Uterus (tissue), 4 donors: ENCODE measurements around the gene TMEM215. TPM values are rescaled to one million over a fixed set of nuclear protein-coding genes. Genes with fewer than 3 reads are reported as not detected.

Source experiments
- DNase-seq, 2 donors: peaks; one replicate each; pipeline ENCODE4 v3.0.0-alpha.2; 2019 to 2020
- H3K27ac ChIP-seq, 2 donors: fragments of 200-600 bp; sonication (generic); 1 replicate in 1 of 2; 2 replicates in 1 of 2; pipeline ENCODE4 v1.5.1; 2016 to 2018
- H3K27me3 ChIP-seq, 2 donors: fragments of 200-600 bp; sonication (generic); one replicate each; pipeline ENCODE4 v1.5.1; 2018 to 2019; ENCODE audit warnings: control low read depth in 1 of 2
- H3K36me3 ChIP-seq, 2 donors: fragments of 200-600 bp; sonication (generic); one replicate each; pipeline ENCODE4 v1.5.1; 2019; ENCODE audit warnings: control low read depth in 1 of 2
- H3K4me1 ChIP-seq, 2 donors: fragments of 200-600 bp; sonication (generic); one replicate each; pipeline ENCODE4 v1.5.1; 2018 to 2019; ENCODE audit warnings: control low read depth in 1 of 2
- H3K4me3 ChIP-seq, 2 donors: fragments of 200-600 bp; sonication (generic); 1 replicate in 1 of 2; 2 replicates in 1 of 2; pipeline ENCODE4 v1.5.1; 2018 to 2019; ENCODE audit warnings: mild to moderate bottlenecking in 1 of 2
- H3K9me3 ChIP-seq, 2 donors: fragments of 200-600 bp; sonication (generic); one replicate each; pipeline ENCODE4 v1.5.1; 2019; ENCODE audit warnings: control low read depth in 1 of 2
- POLR2A ChIP-seq, 2 donors: fragments of 450-650 bp; IDR thresholded peaks; one replicate each; pipeline ENCODE4 v1.6.1; 2016; ENCODE audit warnings: antibody characterized with exemption in 2 of 2, mild to moderate bottlenecking in 1 of 2, moderate library complexity in 1 of 2
- intact Hi-C: fragments of 100-400 bp; cut with DNase I; formaldehyde crosslinking; loops from one replicate; pipeline ENCODE4 v1.15.1; 2023; ENCODE audit warnings: low total_unique reads
- total RNA-seq, 4 donors: library from RNA; depleted of rRNA in 3 of 4; stranded (reverse); fragments of >200 nt in 3 of 4; gene quantifications; one replicate each; pipeline versions ENCODE4 v1.1.0 to v1.2.4, GENCODE V29; 2014 to 2023
- TF ChIP-seq, protein P1 (sequence below), 4 experiments: fragments of 200-600 bp in 2 of 4; fragments of 450-650 bp in 2 of 4; sonication (generic) in 2 of 4; IDR thresholded peaks; one replicate each; pipeline ENCODE4 v1.5.1; 2016 to 2019; ENCODE audit warnings: antibody characterized with exemption in 4 of 4, mild to moderate bottlenecking in 2 of 4, moderate library complexity in 1 of 4
- donor health status: DM: yes; HTN: yes; CAD: no.

TMEM215 gene, protein sequence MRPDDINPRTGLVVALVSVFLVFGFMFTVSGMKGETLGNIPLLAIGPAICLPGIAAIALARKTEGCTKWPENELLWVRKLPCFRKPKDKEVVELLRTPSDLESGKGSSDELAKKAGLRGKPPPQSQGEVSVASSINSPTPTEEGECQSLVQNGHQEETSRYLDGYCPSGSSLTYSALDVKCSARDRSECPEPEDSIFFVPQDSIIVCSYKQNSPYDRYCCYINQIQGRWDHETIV
- under 1 TPM in 1 of 4 donors, not detected in 3; 0.55 TPM for total RNA-seq

GRCh38 chr9:32783168-32783891 is at the start of gene TMEM215:
TSS of gene TMEM215 (plus strand) at chr9:32783540. CDS start at chr9:32784184, 644 bp downstream.
- intact Hi-C loops: no loop called here
- no peak for TF ChIP-seq POLR2A (IDR thresholded peaks at IDR 0.05)
- TF ChIP-seq, protein P1, sequence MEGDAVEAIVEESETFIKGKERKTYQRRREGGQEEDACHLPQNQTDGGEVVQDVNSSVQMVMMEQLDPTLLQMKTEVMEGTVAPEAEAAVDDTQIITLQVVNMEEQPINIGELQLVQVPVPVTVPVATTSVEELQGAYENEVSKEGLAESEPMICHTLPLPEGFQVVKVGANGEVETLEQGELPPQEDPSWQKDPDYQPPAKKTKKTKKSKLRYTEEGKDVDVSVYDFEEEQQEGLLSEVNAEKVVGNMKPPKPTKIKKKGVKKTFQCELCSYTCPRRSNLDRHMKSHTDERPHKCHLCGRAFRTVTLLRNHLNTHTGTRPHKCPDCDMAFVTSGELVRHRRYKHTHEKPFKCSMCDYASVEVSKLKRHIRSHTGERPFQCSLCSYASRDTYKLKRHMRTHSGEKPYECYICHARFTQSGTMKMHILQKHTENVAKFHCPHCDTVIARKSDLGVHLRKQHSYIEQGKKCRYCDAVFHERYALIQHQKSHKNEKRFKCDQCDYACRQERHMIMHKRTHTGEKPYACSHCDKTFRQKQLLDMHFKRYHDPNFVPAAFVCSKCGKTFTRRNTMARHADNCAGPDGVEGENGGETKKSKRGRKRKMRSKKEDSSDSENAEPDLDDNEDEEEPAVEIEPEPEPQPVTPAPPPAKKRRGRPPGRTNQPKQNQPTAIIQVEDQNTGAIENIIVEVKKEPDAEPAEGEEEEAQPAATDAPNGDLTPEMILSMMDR (IDR thresholded peaks at IDR 0.05): no peak
- no peak for DNase-seq
- Histone ChIP-seq H3K4me1 (no peaks in the 10 kb centered on the region), H3K27ac (no peak within 1 kb of the TSS), H3K4me3 (no peak within 1 kb of the TSS), H3K9me3 (no peaks in the 10 kb centered on the region), H3K36me3 (no peaks in the 10 kb centered on the region), H3K27me3 (no peaks in the 10 kb centered on the region)

DNA sequence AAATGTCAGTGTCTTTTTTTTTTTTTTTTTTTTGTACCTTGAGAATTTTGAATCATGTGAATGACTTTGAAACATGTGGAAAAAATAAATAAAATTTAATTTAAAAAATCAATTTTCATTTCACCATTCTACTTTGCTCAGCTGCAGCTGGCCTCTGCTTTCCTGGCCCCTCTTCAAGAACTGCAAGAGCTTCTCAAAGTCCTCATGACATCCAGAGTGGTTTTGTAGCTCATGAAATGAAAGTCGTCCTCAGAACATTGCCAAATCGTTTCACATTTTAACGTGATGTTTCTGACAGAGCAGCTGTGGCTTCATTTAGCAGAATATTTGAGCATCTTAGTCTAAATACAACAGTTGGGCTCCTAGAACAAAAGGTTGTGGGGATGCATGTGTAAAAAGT is 47.9 kb upstream of the TMEM215 start:
- TF ChIP-seq, protein P1 (IDR thresholded peaks at IDR 0.05): no peak
- TF ChIP-seq POLR2A (IDR thresholded peaks at IDR 0.05): no peak
- Histone ChIP-seq H3K4me3 (no peak overlapping the region), H3K4me1 (no peaks in the 10 kb centered on the region), H3K27me3 (no peaks in the 10 kb centered on the region), H3K36me3 (no peaks in the 10 kb centered on the region), H3K27ac (no peak overlapping the region), H3K9me3 (no peaks in the 10 kb centered on the region)
- intact Hi-C loops: no loop called here
- DNase-seq: no peak

DNA sequence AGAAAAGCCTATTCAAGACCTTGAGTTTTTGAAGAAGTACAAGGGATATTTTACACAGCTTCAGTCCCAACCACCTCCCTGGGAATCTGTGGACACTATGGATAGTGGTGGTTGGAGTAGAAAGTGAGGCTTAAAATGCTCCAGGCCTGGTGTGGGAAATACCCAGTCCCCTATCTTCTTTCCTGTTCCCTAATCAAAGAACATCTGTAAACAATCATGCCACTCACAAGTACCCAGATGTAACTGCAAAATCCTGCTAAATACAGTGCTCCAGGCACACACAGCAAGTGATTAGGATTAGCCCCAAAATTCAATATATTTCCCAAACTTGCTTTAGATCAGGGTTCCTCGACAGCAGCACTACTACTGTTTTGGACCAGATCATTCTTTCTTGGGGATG is 46.0 kb upstream of the TMEM215 start:
- H3K27me3 ChIP-seq: no peaks in the 10 kb centered on the region
- H3K4me1 ChIP-seq: no peaks in the 10 kb centered on the region
- no peak for TF ChIP-seq POLR2A (IDR thresholded peaks at IDR 0.05)
- TF ChIP-seq, protein P1 (IDR thresholded peaks at IDR 0.05): no peak
- intact Hi-C loops: no loop called here
- no peaks in the 10 kb centered on the region for H3K36me3 ChIP-seq
- H3K27ac ChIP-seq: no peak overlapping the region
- no peak overlapping the region for H3K4me3 ChIP-seq
- DNase-seq: no peak
- no peaks in the 10 kb centered on the region for H3K9me3 ChIP-seq

DNA sequence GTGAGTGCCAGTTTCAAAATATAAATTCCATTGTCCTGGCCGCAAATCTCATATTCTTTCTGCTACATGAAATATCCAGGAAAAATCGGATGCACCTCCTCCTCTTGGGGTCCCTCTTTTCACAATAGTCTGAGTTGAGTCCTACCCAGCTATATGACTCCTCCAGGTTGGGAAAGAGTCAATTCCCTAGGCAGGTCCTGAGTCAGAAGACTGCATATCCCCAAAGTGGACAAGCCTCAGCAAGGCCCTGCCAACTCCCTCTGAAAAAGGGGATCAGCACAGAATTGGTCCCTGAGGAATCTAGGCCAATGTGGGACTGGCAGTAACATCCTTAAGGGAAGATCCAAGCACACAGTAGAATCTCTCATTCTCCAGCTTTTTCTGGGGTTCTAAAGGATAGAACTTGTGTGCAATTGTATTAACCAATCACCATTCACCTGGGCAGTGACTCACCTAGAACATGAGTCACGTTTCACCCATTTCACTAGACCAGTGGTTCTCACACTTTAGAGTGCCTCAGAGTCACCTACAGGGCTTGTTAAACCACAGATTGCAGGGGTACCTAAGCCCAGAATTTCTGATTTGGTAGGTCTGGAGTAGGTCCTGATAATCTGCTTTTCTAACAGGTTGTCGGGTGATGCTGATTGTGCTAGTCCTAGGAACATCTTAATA is 44.7 kb upstream of the TMEM215 start:
- H3K36me3 ChIP-seq: no peaks in the 10 kb centered on the region
- no peaks in the 10 kb centered on the region for H3K4me1 ChIP-seq
- TF ChIP-seq, protein P1 (IDR thresholded peaks at IDR 0.05): no peak
- TF ChIP-seq POLR2A (IDR thresholded peaks at IDR 0.05): no peak
- intact Hi-C loops: no loop called here
- H3K27ac ChIP-seq: no peak overlapping the region
- no peak overlapping the region for H3K4me3 ChIP-seq
- DNase-seq: no peak
- H3K27me3 ChIP-seq: no peaks in the 10 kb centered on the region
- H3K9me3 ChIP-seq: no peaks in the 10 kb centered on the region

DNA sequence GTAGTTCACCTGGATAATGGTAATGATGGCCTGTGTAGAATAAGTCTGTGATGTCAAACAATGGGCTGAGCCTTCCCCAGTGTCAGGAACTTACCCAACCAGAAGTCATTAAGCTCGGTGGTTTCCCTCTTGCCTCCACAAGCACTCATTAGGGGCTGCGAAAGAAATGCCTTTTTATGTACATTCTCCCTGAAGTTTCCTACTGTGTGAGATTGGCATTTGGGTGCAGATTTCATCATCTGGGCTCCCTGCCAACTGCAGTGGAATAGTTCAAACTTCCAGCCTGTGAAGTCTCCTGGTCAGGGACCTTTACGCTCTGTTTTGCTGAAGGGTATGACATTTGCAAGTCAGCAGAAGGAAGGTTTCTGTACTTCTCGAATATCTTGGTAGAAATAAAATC is 41.6 kb upstream of the TMEM215 start:
- no peaks in the 10 kb centered on the region for H3K27me3 ChIP-seq
- no peak for TF ChIP-seq POLR2A (IDR thresholded peaks at IDR 0.05)
- TF ChIP-seq, protein P1 (IDR thresholded peaks at IDR 0.05): no peak
- H3K36me3 ChIP-seq: no peaks in the 10 kb centered on the region
- no peak overlapping the region for H3K27ac ChIP-seq
- no peak overlapping the region for H3K4me3 ChIP-seq
- no peaks in the 10 kb centered on the region for H3K9me3 ChIP-seq
- H3K4me1 ChIP-seq: no peaks in the 10 kb centered on the region
- no peak for DNase-seq
- intact Hi-C loops: no loop called here
